Upper lobe of left lung (tissue), 4 donors: Measurements from ENCODE around the gene TTC39C.
A peak's percentile ranks its signal among the peaks of the same experiment; 100 is the strongest.

Experiments used
- CTCF ChIP-seq, 6 experiments: fragments of 450-650 bp in 4 of 6; fragments of 200-600 bp in 2 of 6; sonication (generic) in 2 of 6; IDR thresholded peaks; one replicate each; pipeline ENCODE4 v1.5.1; 2016 to 2019; ENCODE audit warnings: antibody characterized with exemption in 6 of 6
- POLR2A ChIP-seq, 4 donors: fragments of 450-650 bp; IDR thresholded peaks; one replicate each; pipeline ENCODE4 v1.5.1; 2016 to 2017; ENCODE audit warnings: antibody characterized with exemption in 4 of 4, mild to moderate bottlenecking in 2 of 4

- TF ChIP-seq CTCF (IDR thresholded peaks at IDR 0.05) (peak in 5 of 6 experiments; percentile 24 to 48 (median 38)), POLR2A (IDR thresholded peaks at IDR 0.05) (no peak)
Observed at GRCh38 chr18:24075767-24076597, 61.4 kb downstream of the TTC39C start.
